GM12878 (cell line): Measurements from ENCODE around the gene TMPRSS7. TPM values are rescaled to one million over a fixed set of nuclear protein-coding genes. Genes with fewer than 3 reads are reported as not detected.

Experiments used
- ATAC-seq: fragments of 200-7000 bp; cut with Tn5 transposase; 3 replicates; pipeline ENCODE4 v1.9.1; 2020; ENCODE audit warnings: mild to moderate bottlenecking, moderate library complexity
- BruUV-seq: library from RNA; stranded (reverse); fragments of 400-500 nt; replicated peaks from 2 replicates; lab custom pipeline; 2021; lab: Mats Ljungman, UMichigan
- CTCF ChIA-PET: fragments of 300-600 bp; sonication (Branson Sonifier 250); formaldehyde crosslinking; extraction: SDS; loops from one replicate; lab custom pipeline; 2021; ENCODE audit warnings: inconsistent platforms; lab: Yijun Ruan, JAX
- POLR2A ChIA-PET: fragments of 350-600 bp; formaldehyde crosslinking; extraction: SDS; loops from one replicate; lab custom pipeline; 2021; ENCODE audit warnings: inconsistent platforms; lab: Charles Lee
- RAD21 ChIA-PET: fragments of 300-600 bp; sonication (Branson Sonifier 250); formaldehyde crosslinking; loops from one replicate; lab custom pipeline; 2023; ENCODE audit warnings: antibody characterized with exemption; ENCODE audit not compliant: unreplicated experiment; lab: Charles Lee
- SMC1A ChIA-PET: fragments of 300-600 bp; sonication (Branson Sonifier 250); formaldehyde crosslinking; loops from one replicate; lab custom pipeline; 2023; ENCODE audit not compliant: unreplicated experiment, uncharacterized antibody; lab: Charles Lee
- DNase-seq: peaks from one replicate; pipeline ENCODE4 v3.0.0-alpha.2; 2011; ENCODE audit warnings: low read depth, low spot score
- FAIRE-seq: peaks from 3 replicates; lab custom pipeline; 2011; peaks lifted over from hg19 to GRCh38; lab: Jason Lieb, UNC
- H2AFZ ChIP-seq: 2 replicates; pipeline ENCODE4 v1.6.0; 2011; ENCODE audit warnings: low read depth, low read length, control low read depth; ENCODE audit not compliant: control insufficient read depth
- H3K27ac ChIP-seq: 2 replicates; pipeline ENCODE4 v1.5.1; 2011; ENCODE audit warnings: control low read depth; ENCODE audit not compliant: control insufficient read depth, insufficient read depth
- H3K27me3 ChIP-seq, 2 experiments: replicated peaks in 1 of 2; 2 replicates each; pipeline versions ENCODE4 v1.6.0 to v1.6.1; 2011; ENCODE audit warnings: low read length in 1 of 2; ENCODE audit not compliant: control insufficient read depth in 2 of 2, insufficient read depth in 2 of 2
- H3K36me3 ChIP-seq, 2 experiments: 2 replicates each; pipeline ENCODE4 v1.5.1; 2011; ENCODE audit warnings: low read length in 1 of 2; ENCODE audit not compliant: control insufficient read depth in 2 of 2, insufficient read depth in 2 of 2
- H3K4me1 ChIP-seq: 2 replicates; pipeline ENCODE4 v1.6.1; 2011; ENCODE audit warnings: mild to moderate bottlenecking, low read length, moderate library complexity, mixed read lengths; ENCODE audit not compliant: control insufficient read depth, insufficient read depth
- H3K4me2 ChIP-seq: 2 replicates; pipeline ENCODE4 v1.6.0; 2011; ENCODE audit warnings: control low read depth; ENCODE audit not compliant: control insufficient read depth, insufficient read depth
- H3K4me3 ChIP-seq: fragments of 200-600 bp; sonication (generic); 2 replicates; pipeline ENCODE4 v1.5.1; 2016
- H3K79me2 ChIP-seq: 2 replicates; pipeline ENCODE4 v1.6.0; 2011; ENCODE audit warnings: low read length; ENCODE audit not compliant: control insufficient read depth, insufficient read depth
- H3K9ac ChIP-seq: 2 replicates; pipeline ENCODE4 v1.8.0; 2011; ENCODE audit warnings: low read length, control low read depth, mixed read lengths; ENCODE audit not compliant: control insufficient read depth, insufficient read depth
- H3K9me3 ChIP-seq: replicated peaks from 3 replicates; pipeline ENCODE4 v1.5.1; 2011; ENCODE audit warnings: mild to moderate bottlenecking, low read length; ENCODE audit not compliant: control insufficient read depth, insufficient read depth
- H4K20me1 ChIP-seq: 2 replicates; pipeline ENCODE4 v1.6.0; 2011; ENCODE audit not compliant: control insufficient read depth, insufficient read depth
- DPF2 ChIP-seq: fragments of 450-650 bp; IDR thresholded peaks from 2 replicates; pipeline ENCODE4 v1.6.1; 2017; ENCODE audit warnings: mild to moderate bottlenecking
- RFX5 ChIP-seq: IDR thresholded peaks from 2 replicates; pipeline ENCODE4 v1.6.1; 2011; ENCODE audit warnings: low read depth, low read length, improper control_type of control experiment
- WGBS: methylation state at CpG from one replicate; pipeline ENCODE4 v1.1.6; 2016; ENCODE audit warnings: low lambda C conversion rate; ENCODE audit not compliant: insufficient replicate concordance, insufficient coverage; ENCODE audit errors: missing lambda C conversion rate; 5-methylcytosine and 5-hydroxymethylcytosine counted together
- in situ Hi-C: fragments of 300-500 bp; cut with MboI; formaldehyde crosslinking; loops from 9 replicates; pipeline ENCODE4 v1.14.3; 2018; ENCODE audit warnings: mixed read lengths
- intact Hi-C: fragments of 100-400 bp; cut with micrococcal nuclease; formaldehyde crosslinking; loops from one replicate; pipeline ENCODE4 v1.14.2; 2022; ENCODE audit not compliant: unreplicated experiment
- polyA plus RNA-seq, 11 experiments: library from polyadenylated mRNA; depleted of rRNA in 4 of 11; unstranded in 6 of 11; stranded (reverse) in 5 of 11; fragments of >200 nt; fragmentation: Nextera tagmentation in 4 of 11; fragmentation: Illumina TruSeq in 1 of 11; extraction: Ambion mirVana in 4 of 11; extraction: Trizol in 1 of 11; gene quantifications; 1 replicate in 1 of 11; 2 replicates in 10 of 11; pipeline versions ENCODE4 v1.2.1 to v1.2.3, GENCODE V29; 2011 to 2016; ENCODE audit warnings: inconsistent platforms in 2 of 11, missing spikeins in 2 of 11, low read depth in 1 of 11
- total RNA-seq, 4 experiments: library from RNA; depleted of rRNA in 3 of 4; stranded (reverse); fragments of >200 nt in 3 of 4; fragmentation: Illumina TruSeq in 1 of 4; extraction: Trizol in 1 of 4; gene quantifications; 2 replicates each; pipeline versions ENCODE4 v1.2.1 to v1.2.3, GENCODE V29; 2013 to 2021
- TF ChIP-seq, protein P1 (sequence below): IDR thresholded peaks from 2 replicates; pipeline ENCODE4 v1.6.1; 2011; ENCODE audit warnings: mild to moderate bottlenecking, low read depth, low read length, moderate library complexity; ENCODE audit not compliant: insufficient replicate concordance
- TF ChIP-seq, protein P2 (sequence below): fragments of 450-650 bp; IDR thresholded peaks from 2 replicates; pipeline ENCODE4 v1.6.1; 2016; ENCODE audit warnings: mild to moderate bottlenecking
- TF ChIP-seq, protein P3 (sequence below): IDR thresholded peaks from 2 replicates; pipeline ENCODE4 v1.6.1; 2011; ENCODE audit warnings: borderline replicate concordance, low read depth, mild to moderate bottlenecking, moderate library complexity, low read length; ENCODE audit not compliant: insufficient read depth, poor library complexity, severe bottlenecking

TMPRSS7 gene
- total and polyA plus RNA-seq, 10 of the 15 experiments (the other 5 are each of a cell fraction or from before 2014, with no cell fraction given) = 0.03 TPM; not detected in 9

DNA sequence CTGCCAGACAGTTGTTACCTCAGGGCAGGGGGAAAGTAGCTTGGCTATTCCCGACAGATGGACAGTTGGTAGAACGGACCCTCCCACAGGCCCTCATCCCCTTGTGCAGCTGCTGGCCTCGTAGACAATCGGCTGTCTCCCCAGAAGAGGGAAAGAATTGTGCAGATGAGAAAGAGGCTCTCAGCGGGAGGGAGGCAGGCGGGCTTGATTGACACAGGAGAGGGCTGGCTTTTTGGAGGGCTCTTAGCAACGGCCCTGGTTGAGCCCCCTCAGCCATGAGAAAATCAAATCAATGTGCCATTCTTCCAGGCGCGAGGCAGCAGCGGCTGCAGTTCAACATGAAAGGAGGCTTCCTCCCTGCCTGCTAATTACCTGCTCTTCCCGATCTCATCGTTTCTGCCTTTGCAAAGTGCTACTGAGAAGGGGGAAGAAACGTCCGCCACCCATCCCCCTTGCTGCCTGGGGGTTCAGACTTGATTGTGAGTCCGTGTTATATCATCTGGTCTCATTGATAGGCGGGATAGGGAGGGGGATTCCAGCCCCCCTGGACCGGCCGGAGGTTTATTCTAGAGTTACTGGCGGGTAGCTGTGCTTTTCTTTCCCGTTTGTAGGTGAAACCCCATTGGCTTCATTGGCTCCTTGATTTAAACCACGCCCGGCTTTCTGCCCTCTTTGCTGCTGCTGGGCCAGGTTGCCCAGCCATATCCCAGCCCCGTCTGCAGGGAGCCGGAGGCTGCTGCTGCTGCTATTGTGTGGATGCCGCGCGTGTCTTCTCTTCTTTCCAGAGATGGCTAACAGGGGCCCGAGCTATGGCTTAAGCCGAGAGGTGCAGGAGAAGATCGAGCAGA, 35.7 kb upstream of the TMPRSS7 start, which contains the start of gene TAGLN3:
TSS of gene TAGLN3 (plus strand) at position 287 of the 848 bp plus-strand sequence. CDS start at position 788, 501 bp downstream.
- in situ Hi-C loops (no loop called here), intact Hi-C loops (no loop called here)
- peak; percentile 66 for ATAC-seq
- no peak for DNase-seq
- TF ChIP-seq, protein P1, sequence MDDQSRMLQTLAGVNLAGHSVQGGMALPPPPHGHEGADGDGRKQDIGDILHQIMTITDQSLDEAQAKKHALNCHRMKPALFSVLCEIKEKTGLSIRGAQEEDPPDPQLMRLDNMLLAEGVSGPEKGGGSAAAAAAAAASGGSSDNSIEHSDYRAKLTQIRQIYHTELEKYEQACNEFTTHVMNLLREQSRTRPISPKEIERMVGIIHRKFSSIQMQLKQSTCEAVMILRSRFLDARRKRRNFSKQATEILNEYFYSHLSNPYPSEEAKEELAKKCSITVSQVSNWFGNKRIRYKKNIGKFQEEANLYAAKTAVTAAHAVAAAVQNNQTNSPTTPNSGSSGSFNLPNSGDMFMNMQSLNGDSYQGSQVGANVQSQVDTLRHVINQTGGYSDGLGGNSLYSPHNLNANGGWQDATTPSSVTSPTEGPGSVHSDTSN = peak; percentile 82
- TF ChIP-seq, protein P2, sequence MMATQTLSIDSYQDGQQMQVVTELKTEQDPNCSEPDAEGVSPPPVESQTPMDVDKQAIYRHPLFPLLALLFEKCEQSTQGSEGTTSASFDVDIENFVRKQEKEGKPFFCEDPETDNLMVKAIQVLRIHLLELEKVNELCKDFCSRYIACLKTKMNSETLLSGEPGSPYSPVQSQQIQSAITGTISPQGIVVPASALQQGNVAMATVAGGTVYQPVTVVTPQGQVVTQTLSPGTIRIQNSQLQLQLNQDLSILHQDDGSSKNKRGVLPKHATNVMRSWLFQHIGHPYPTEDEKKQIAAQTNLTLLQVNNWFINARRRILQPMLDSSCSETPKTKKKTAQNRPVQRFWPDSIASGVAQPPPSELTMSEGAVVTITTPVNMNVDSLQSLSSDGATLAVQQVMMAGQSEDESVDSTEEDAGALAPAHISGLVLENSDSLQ = peak; percentile 93
- 0 out of 2 replicates have a peak, but pooled peaks have one; percentile 16 for TF ChIP-seq DPF2
- TF ChIP-seq, protein P3, sequence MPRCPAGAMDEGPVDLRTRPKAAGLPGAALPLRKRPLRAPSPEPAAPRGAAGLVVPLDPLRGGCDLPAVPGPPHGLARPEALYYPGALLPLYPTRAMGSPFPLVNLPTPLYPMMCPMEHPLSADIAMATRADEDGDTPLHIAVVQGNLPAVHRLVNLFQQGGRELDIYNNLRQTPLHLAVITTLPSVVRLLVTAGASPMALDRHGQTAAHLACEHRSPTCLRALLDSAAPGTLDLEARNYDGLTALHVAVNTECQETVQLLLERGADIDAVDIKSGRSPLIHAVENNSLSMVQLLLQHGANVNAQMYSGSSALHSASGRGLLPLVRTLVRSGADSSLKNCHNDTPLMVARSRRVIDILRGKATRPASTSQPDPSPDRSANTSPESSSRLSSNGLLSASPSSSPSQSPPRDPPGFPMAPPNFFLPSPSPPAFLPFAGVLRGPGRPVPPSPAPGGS = no peak
- no peak for TF ChIP-seq RFX5
- no peaks in the 10 kb centered on the region for H3K36me3 ChIP-seq
- CTCF ChIA-PET = interaction anchor here (0.7 to 15.4 kb wide), 6 partner anchors 9 to 280 kb away, joined by 3 to 467 read pairs (median 11); no protein-coding TSS in a partner anchor
- FAIRE-seq = no peak
- 4% methylated on average over 30 of the region's 30 CpGs for WGBS
- H3K9me3 ChIP-seq = no peaks in the 10 kb centered on the region
- H3K9ac ChIP-seq = peak within 1 kb of the TSS; percentile 43
- no peak within 1 kb of the TSS for H3K27ac ChIP-seq
- no peaks in the 10 kb centered on the region for H3K79me2 ChIP-seq
- no peaks in the 10 kb centered on the region for H4K20me1 ChIP-seq
- no TSS peak for BruUV-seq
- H3K4me1 ChIP-seq = peaks cover 6% of the 10 kb centered on the region; the same call in 1 of the 2 replicates
- SMC1A ChIA-PET = interaction anchor here (0.7 to 21.1 kb wide), 7 partner anchors 8 to 283 kb away, joined by 3 to 417 read pairs (median 8); no protein-coding TSS in a partner anchor
- RAD21 ChIA-PET = interaction anchor here (1.0 to 5.0 kb wide), 5 partner anchors 9 to 24 kb away, joined by 3 to 31 read pairs (median 5); no protein-coding TSS in a partner anchor
- peak within 1 kb of the TSS; percentile 89 for H3K4me2 ChIP-seq
- POLR2A ChIA-PET = no interaction called here
- peak within 1 kb of the TSS; percentile 66 for H3K4me3 ChIP-seq
- peak within 1 kb of the TSS; percentile 85 for H2AFZ ChIP-seq
- H3K27me3 ChIP-seq = peaks cover 0 to 2% of the 10 kb centered on the region in 2 experiments; a peak in 3 of 4 replicates
